HepG2 (cell line): Measurements from ENCODE around the gene FBN3. TPM values are rescaled to one million over a fixed set of nuclear protein-coding genes. Genes with fewer than 3 reads are reported as not detected.
A peak's percentile ranks its signal among the peaks of the same experiment; 100 is the strongest.

Source experiments
- ATAC-seq: fragments of 200-7000 bp; cut with Tn5 transposase; 3 replicates; pipeline ENCODE4 v1.9.1; 2020; ENCODE audit warnings: mild to moderate bottlenecking, moderate library complexity
- BruUV-seq: library from RNA; stranded (reverse); fragments of 400-500 nt; replicated peaks from 2 replicates; lab custom pipeline; 2021; lab: Mats Ljungman, UMichigan
- CTCF ChIA-PET: fragments of 300-600 bp; formaldehyde crosslinking; extraction: SDS; loops from one replicate; lab custom pipeline; 2021; ENCODE audit warnings: low total read pairs, inconsistent platforms, low intra/inter-chr PET ratio; lab: Yijun Ruan, JAX
- POLR2A ChIA-PET: fragments of 350-600 bp; sonication (Branson Sonifier 250); formaldehyde crosslinking; loops from one replicate; lab custom pipeline; 2020; ENCODE audit warnings: antibody characterized with exemption, inconsistent platforms; lab: Yijun Ruan, JAX
- DNase-seq: peaks from one replicate; pipeline ENCODE4 v3.0.0-alpha.2; 2015; ENCODE audit warnings: low spot score
- FAIRE-seq: peaks from 3 replicates; lab custom pipeline; 2011; peaks lifted over from hg19 to GRCh38; lab: Jason Lieb, UNC
- H2AFZ ChIP-seq: one replicate; pipeline ENCODE4 v1.6.1; 2011; ENCODE audit warnings: low read length, inconsistent platforms
- H3K27ac ChIP-seq: fragments of 300-600 bp; 3 replicates; pipeline ENCODE4 v1.8.0; 2011; ENCODE audit warnings: mixed run types, mild to moderate bottlenecking, mixed read lengths, low read length, inconsistent platforms; ENCODE audit not compliant: insufficient read depth; ENCODE audit errors: extremely low read length
- H3K27me3 ChIP-seq, 2 experiments: fragments of 200-600 bp in 1 of 2; 2 replicates in 1 of 2; 3 replicates in 1 of 2; pipeline versions ENCODE4 v1.6.0 to v1.8.0; 2011; ENCODE audit warnings: low read length in 2 of 2, mild to moderate bottlenecking in 2 of 2, moderate library complexity in 2 of 2, inconsistent platforms in 1 of 2; ENCODE audit not compliant: insufficient read depth in 2 of 2, control insufficient read depth in 1 of 2
- H3K36me3 ChIP-seq, 2 experiments: fragments of 200-600 bp in 1 of 2; replicated peaks in 1 of 2; 2 replicates in 1 of 2; 3 replicates in 1 of 2; pipeline versions ENCODE4 v1.5.1 to v1.8.0; 2011; ENCODE audit warnings: low read length in 2 of 2, inconsistent platforms in 1 of 2; ENCODE audit not compliant: insufficient read depth in 2 of 2, control insufficient read depth in 1 of 2
- H3K4me1 ChIP-seq: 2 replicates; pipeline ENCODE4 v1.5.1; 2012; ENCODE audit warnings: low read length, inconsistent platforms; ENCODE audit not compliant: insufficient read depth
- H3K4me2 ChIP-seq: 2 replicates; pipeline ENCODE4 v1.6.0; 2011; ENCODE audit warnings: low read depth, low read length, inconsistent platforms
- H3K4me3 ChIP-seq, 3 experiments: fragments of 200-600 bp in 1 of 3; sonication (generic), shearing (Covaris generic) in 1 of 3; replicated peaks in 1 of 3; 2 replicates each; pipeline ENCODE4 v1.5.1; 2011 to 2016; ENCODE audit warnings: low read length in 3 of 3, inconsistent platforms in 2 of 3, low read depth in 2 of 3, mild to moderate bottlenecking in 2 of 3, control low read depth in 1 of 3, mixed read lengths in 1 of 3; ENCODE audit not compliant: insufficient read depth in 1 of 3
- H3K79me2 ChIP-seq: one replicate; pipeline ENCODE4 v1.6.1; 2011; ENCODE audit warnings: low read length, inconsistent platforms; ENCODE audit not compliant: insufficient read depth
- H3K9ac ChIP-seq: 2 replicates; pipeline ENCODE4 v1.6.0; 2011; ENCODE audit warnings: mild to moderate bottlenecking, low read depth, low read length, inconsistent platforms; ENCODE audit not compliant: insufficient read depth
- H3K9me3 ChIP-seq: 2 replicates; pipeline ENCODE4 v1.5.1; 2012; ENCODE audit warnings: mild to moderate bottlenecking, low read length
- H4K20me1 ChIP-seq: 2 replicates; pipeline ENCODE4 v1.6.0; 2011; ENCODE audit warnings: inconsistent platforms, mild to moderate bottlenecking, low read length, moderate library complexity; ENCODE audit not compliant: insufficient read depth
- HNRNPK ChIP-seq: fragments of 200-400 bp; formaldehyde crosslinking; IDR thresholded peaks from 2 replicates; pipeline ENCODE4 v1.6.1; 2018; ENCODE audit warnings: low read length, low read depth, moderate library complexity, mild to moderate bottlenecking; ENCODE audit not compliant: poor library complexity, severe bottlenecking
- HNRNPLL ChIP-seq: fragments of 200-400 bp; formaldehyde crosslinking; IDR thresholded peaks from 2 replicates; pipeline ENCODE4 v1.6.1; 2017; ENCODE audit warnings: mild to moderate bottlenecking, low read depth, low read length; ENCODE audit not compliant: poor library complexity, severe bottlenecking
- KDM5B ChIP-seq: sonication (generic); formaldehyde crosslinking; IDR thresholded peaks from 2 replicates; pipeline ENCODE4 v1.4.0; 2020; ENCODE audit warnings: missing genetic modification reagents, mild to moderate bottlenecking, borderline replicate concordance
- NFATC3 ChIP-seq: sonication (generic); formaldehyde crosslinking; IDR thresholded peaks from 2 replicates; pipeline ENCODE4 v1.5.1; 2020; ENCODE audit warnings: mild to moderate bottlenecking, missing genetic modification reagents
- NFKB2 ChIP-seq: sonication (generic); formaldehyde crosslinking; IDR thresholded peaks from 2 replicates; pipeline ENCODE4 v1.4.0; 2020; ENCODE audit warnings: missing genetic modification reagents, borderline replicate concordance
- PCBP2 ChIP-seq: fragments of 200-400 bp; formaldehyde crosslinking; optimal IDR thresholded peaks from 2 replicates; pipeline ENCODE3; 2018; ENCODE audit warnings: low read length, low read depth; ENCODE audit not compliant: poor library complexity, severe bottlenecking
- YEATS4 ChIP-seq: sonication (generic); formaldehyde crosslinking; IDR thresholded peaks from 2 replicates; pipeline ENCODE4 v1.4.0; 2020; ENCODE audit warnings: missing genetic modification reagents, borderline replicate concordance
- WGBS: methylation state at CpG from one replicate; pipeline ENCODE4 v1.1.6; 2017; ENCODE audit warnings: low lambda C conversion rate; 5-methylcytosine and 5-hydroxymethylcytosine counted together
- in situ Hi-C: cut with HindIII; loops from 2 replicates; pipeline ENCODE4 v1.10.0; 2017; ENCODE audit warnings: low pct_unique_long_range_greater_than_20kb; ENCODE audit not compliant: extremely low pct_ligation_motif_present
- intact Hi-C: fragments of 100-400 bp; cut with micrococcal nuclease; formaldehyde crosslinking; loops from one replicate; pipeline ENCODE4 v1.10.0; 2022; ENCODE audit not compliant: unreplicated experiment
- polyA plus RNA-seq, 8 experiments: library from polyadenylated mRNA; depleted of rRNA in 3 of 8; stranded (reverse) in 7 of 8; unstranded in 1 of 8; fragments of >200 nt; fragmentation: Illumina TruSeq in 4 of 8; extraction: Trizol in 4 of 8; gene quantifications; 2 replicates each; pipeline versions ENCODE4 v1.2.1 to v1.2.3, GENCODE V29; 2011 to 2016; ENCODE audit warnings: low read depth in 4 of 8, missing spikeins in 1 of 8, mixed read lengths in 1 of 8; ENCODE audit not compliant: insufficient read depth in 1 of 8
- total RNA-seq, 5 experiments: library from RNA; depleted of rRNA; stranded (reverse); fragments of >200 nt; fragmentation: Illumina TruSeq; extraction: Trizol; gene quantifications; 2 replicates each; pipeline ENCODE4 v1.2.3, GENCODE V29; 2016; ENCODE audit warnings: low read depth in 1 of 5
- TF ChIP-seq, protein P1 (sequence below): sonication (generic); formaldehyde crosslinking; IDR thresholded peaks from 2 replicates; pipeline ENCODE4 v1.4.0; 2020; ENCODE audit warnings: missing genetic modification reagents, borderline replicate concordance

The FBN3 gene
- total and polyA plus RNA-seq, 2 of the 13 experiments (the other 11 are each of a cell fraction or from before 2014, with no cell fraction given), result 0.20 to 1.3 TPM

DNA sequence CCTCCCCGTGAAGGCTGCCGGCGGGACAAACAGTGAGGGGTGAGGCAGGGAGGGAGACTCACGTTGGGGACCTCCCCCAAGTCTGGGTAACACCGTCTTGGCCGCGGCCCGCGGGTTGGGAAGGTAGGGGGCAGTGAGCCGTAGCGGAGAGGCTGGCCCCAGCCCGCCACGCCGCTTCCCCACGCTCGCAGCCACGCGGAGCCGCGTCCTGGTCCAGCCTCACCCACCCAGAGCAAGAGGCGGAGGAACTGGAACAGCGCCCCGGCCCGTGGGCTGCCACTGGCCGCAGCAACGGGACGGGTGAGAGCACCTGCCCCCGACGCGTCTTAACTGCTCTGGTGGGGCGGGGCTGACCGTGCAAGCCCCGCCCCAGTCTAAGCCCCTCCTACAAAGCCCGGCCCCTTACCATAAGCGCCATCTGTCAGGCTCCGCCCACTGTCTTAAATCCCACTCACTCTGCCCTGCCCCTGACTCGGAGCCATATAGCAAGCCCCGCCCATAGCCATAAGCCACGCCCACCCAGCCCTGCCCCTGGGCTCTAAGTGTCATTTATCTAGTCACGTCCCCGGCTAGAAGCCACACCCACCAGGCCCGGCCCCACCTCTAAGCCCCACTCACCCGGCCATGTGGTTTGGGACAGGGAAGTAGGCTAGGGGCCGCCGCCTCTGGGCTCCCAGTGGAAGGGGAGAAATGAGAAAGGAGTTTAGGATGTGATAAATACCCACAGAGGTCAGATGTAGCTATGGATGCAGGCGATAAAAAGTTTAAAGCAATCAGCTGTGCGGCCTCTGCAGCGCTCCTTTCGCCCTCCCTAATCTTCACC, 98.9 kb downstream of the FBN3 start (continued):
- TF ChIP-seq, protein P1, sequence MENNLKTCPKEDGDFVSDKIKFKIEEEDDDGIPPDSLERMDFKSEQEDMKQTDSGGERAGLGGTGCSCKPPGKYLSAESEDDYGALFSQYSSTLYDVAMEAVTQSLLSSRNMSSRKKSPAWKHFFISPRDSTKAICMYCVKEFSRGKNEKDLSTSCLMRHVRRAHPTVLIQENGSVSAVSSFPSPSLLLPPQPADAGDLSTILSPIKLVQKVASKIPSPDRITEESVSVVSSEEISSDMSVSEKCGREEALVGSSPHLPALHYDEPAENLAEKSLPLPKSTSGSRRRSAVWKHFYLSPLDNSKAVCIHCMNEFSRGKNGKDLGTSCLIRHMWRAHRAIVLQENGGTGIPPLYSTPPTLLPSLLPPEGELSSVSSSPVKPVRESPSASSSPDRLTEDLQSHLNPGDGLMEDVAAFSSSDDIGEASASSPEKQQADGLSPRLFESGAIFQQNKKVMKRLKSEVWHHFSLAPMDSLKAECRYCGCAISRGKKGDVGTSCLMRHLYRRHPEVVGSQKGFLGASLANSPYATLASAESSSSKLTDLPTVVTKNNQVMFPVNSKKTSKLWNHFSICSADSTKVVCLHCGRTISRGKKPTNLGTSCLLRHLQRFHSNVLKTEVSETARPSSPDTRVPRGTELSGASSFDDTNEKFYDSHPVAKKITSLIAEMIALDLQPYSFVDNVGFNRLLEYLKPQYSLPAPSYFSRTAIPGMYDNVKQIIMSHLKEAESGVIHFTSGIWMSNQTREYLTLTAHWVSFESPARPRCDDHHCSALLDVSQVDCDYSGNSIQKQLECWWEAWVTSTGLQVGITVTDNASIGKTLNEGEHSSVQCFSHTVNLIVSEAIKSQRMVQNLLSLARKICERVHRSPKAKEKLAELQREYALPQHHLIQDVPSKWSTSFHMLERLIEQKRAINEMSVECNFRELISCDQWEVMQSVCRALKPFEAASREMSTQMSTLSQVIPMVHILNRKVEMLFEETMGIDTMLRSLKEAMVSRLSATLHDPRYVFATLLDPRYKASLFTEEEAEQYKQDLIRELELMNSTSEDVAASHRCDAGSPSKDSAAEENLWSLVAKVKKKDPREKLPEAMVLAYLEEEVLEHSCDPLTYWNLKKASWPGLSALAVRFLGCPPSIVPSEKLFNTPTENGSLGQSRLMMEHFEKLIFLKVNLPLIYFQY (CRISPR knock-in tag), result no peak
- TF ChIP-seq NFKB2 (no peak), YEATS4 (CRISPR knock-in tag) (no peak), NFATC3 (CRISPR knock-in tag) (no peak), HNRNPLL (peak; percentile 27)
- TF ChIP-seq, all 625 proteins: peak for 13

DNA sequence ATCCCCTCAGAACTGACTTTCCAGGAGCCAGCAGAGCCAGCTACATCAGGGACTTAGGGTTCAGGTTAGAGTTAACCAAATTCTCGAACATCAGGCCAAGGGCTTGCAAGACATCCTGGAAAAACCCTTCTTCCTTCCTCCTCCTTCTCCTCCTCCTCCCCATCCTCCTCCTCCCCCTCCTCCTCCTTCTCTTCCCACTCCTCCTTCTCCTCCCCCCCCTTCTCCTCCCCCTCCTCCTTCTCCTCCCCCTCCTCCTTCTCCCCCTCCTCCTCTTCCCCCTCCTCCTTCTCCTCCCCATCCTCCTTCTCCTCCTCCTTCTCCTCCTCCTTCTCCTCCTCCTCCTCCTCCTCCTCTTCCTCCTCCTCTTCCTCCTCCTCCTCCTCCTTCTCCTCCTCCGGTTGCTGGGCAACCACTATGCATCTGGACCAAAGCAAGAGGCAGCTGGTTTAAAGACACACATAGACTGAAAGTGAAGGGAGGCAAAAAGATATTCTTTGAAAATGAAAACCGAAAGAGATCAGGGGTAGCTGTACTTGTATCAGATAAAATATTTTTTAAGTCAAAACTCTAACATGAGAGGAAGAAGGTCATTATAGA, 102.7 kb downstream of the FBN3 start:
- BruUV-seq, result no TSS peak
- Histone ChIP-seq H3K4me1 (0 out of 2 replicates have a peak, but pooled peaks cover 11% of the 10 kb centered on the region), H3K9ac (no peak overlapping the region), H3K9me3 (no peaks in the 10 kb centered on the region), H3K27ac (no peak overlapping the region), H4K20me1 (no peaks in the 10 kb centered on the region), H3K79me2 (no peaks in the 10 kb centered on the region), H3K4me3 (no peak overlapping the region), H3K27me3 (no peaks in the 10 kb centered on the region; a peak in 1 of 5 replicates), H3K36me3 (no peaks in the 10 kb centered on the region), H2AFZ (no peak overlapping the region), H3K4me2 (no peak overlapping the region)
- FAIRE-seq, result no peak
- CTCF ChIA-PET, result no interaction called here
- DNase-seq, result no peak
- in situ Hi-C loops, result no loop called here
- no peak for ATAC-seq
- TF ChIP-seq PCBP2 (peak; percentile 70), KDM5B (no peak), HNRNPK (peak; percentile 49)
- POLR2A ChIA-PET, result no interaction called here
- 34% methylated on average over 3 of the region's 3 CpGs for WGBS
- intact Hi-C loops, result no loop called here
